Large intestine (tissue), 3 donors: ENCODE measurements around the gene EVA1C. TPM values are rescaled to one million over a fixed set of nuclear protein-coding genes. Genes with fewer than 3 reads are reported as not detected.
"Not testable (repeated sequence)": the region's sequence is repeated elsewhere in the genome, so short reads cannot be mapped to it uniquely, and the experiment has no call there.

ENCODE experiments used
- DNase-seq, 2 donors: peaks; one replicate each; pipeline versions ENCODE4 v3.0.0 to v3.0.0-alpha.2; 2013
- H3K27ac ChIP-seq: one replicate; pipeline ENCODE4 v1.5.1; 2013; ENCODE audit warnings: low read length
- H3K27me3 ChIP-seq: 2 replicates; pipeline ENCODE4 v1.6.1; 2013; ENCODE audit warnings: low read length; ENCODE audit not compliant: control insufficient read depth, insufficient read depth
- H3K36me3 ChIP-seq: 2 replicates; pipeline ENCODE4 v1.6.1; 2013; ENCODE audit warnings: low read length; ENCODE audit not compliant: control insufficient read depth, insufficient read depth
- H3K4me1 ChIP-seq: one replicate; pipeline ENCODE4 v1.6.1; 2013; ENCODE audit warnings: low read length; ENCODE audit not compliant: control insufficient read depth, insufficient read depth
- H3K4me3 ChIP-seq: one replicate; pipeline ENCODE4 v1.5.1; 2013; ENCODE audit warnings: low read length
- H3K9me3 ChIP-seq: one replicate; pipeline ENCODE4 v1.6.1; 2013; ENCODE audit warnings: mild to moderate bottlenecking, low read depth, low read length, moderate library complexity; ENCODE audit not compliant: control insufficient read depth
- WGBS: methylation state at CpG from one replicate; pipeline ENCODE4 v1.1.5; 2013; ENCODE audit warnings: low lambda C conversion rate; ENCODE audit not compliant: insufficient coverage; 5-methylcytosine and 5-hydroxymethylcytosine counted together
- polyA plus RNA-seq: library from polyadenylated mRNA; unstranded; fragments of 120-200 nt; gene quantifications from one replicate; pipeline ENCODE4 v1.2.1, GENCODE V29; 2013

The EVA1C gene
- polyA plus RNA-seq, 1 donor, result 2.0 TPM

- no peak for DNase-seq
- H3K4me3 ChIP-seq, result no peak overlapping the region
- no peaks in the 10 kb centered on the region for H3K36me3 ChIP-seq
- H3K9me3 ChIP-seq, result no peaks in the 10 kb centered on the region
- 100% methylated on average over 2 of the region's 6 CpGs for WGBS
- H3K27ac ChIP-seq, result no peak overlapping the region
- H3K27me3 ChIP-seq, result no peaks in the 10 kb centered on the region
- peaks cover 9% of the 10 kb centered on the region for H3K4me1 ChIP-seq
These were observed 49.0 kb downstream of the EVA1C start for GRCh38 chr21:32461503-32461902.

- not testable (repeated sequence) for H3K4me3 ChIP-seq, H3K9me3 ChIP-seq, H3K27ac ChIP-seq, H3K27me3 ChIP-seq, DNase-seq, H3K36me3 ChIP-seq, H3K4me1 ChIP-seq
- WGBS, result no CpG with 5 or more reads among the region's 3 CpGs
These were observed 50.1 kb downstream of the EVA1C start for GRCh38 chr21:32462564-32462963.

DNA sequence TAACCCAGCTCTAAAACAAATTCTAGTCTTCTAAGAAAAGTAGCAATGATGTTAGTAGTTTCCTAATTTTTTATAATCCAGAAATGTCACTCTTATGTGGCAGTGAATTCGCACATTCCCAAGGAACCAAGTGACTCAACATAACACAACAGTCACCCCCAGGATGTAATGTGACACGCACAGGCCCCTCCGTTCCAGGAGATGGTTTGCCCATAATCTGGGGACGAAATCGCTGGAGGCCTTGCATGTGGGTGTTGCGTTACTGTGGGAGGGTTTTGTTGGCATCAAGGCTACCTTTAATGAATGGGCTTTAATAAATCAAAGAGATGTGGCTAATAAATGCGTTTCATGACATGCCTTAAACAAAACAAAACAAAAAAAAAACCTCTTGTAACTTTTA is 50.9 kb downstream of the EVA1C start:
- Histone ChIP-seq H3K27me3 (no peaks in the 10 kb centered on the region), H3K4me1 (no peaks in the 10 kb centered on the region), H3K27ac (no peak overlapping the region), H3K4me3 (no peak overlapping the region), H3K36me3 (no peaks in the 10 kb centered on the region), H3K9me3 (no peaks in the 10 kb centered on the region)
- WGBS, result 100% methylated on average over 1 of the region's 7 CpGs
- DNase-seq, result no peak

- no peak overlapping the region for H3K4me3 ChIP-seq
- no peaks in the 10 kb centered on the region for H3K4me1 ChIP-seq
- WGBS, result no CpG with 5 or more reads among the region's 8 CpGs
- H3K9me3 ChIP-seq, result no peaks in the 10 kb centered on the region
- H3K36me3 ChIP-seq, result no peaks in the 10 kb centered on the region
- H3K27me3 ChIP-seq, result no peaks in the 10 kb centered on the region
- no peak for DNase-seq
- no peak overlapping the region for H3K27ac ChIP-seq
These were observed 51.4 kb downstream of the EVA1C start for GRCh38 chr21:32463889-32464300.

DNA sequence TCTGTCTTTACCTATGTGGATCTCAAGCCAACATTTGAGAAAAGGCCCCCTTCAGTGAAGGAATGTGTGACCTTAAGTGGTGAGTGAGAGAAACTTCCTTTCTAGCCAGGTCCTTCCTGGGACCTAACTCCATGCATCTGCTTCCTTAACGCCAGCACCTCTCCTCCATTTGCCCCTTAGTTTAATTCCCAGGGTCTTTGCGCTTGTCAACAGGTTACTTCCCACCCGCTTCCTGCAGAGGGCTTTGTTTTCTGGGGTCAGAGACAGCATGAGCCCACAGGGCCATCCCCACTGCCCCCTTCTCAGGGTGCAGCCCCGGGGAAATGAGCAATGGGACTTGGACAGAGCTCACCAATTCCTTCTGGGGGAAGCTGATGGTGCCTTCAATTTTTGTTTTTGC is 54.8 kb downstream of the EVA1C start:
- Histone ChIP-seq H3K4me1 (no peaks in the 10 kb centered on the region), H3K36me3 (no peaks in the 10 kb centered on the region)
- WGBS, result no CpG with 5 or more reads among the region's 4 CpGs

GRCh38 chr21:32468681-32469111 is 56.2 kb downstream of the EVA1C start:
- H3K9me3 ChIP-seq, result no peaks in the 10 kb centered on the region
- no peaks in the 10 kb centered on the region for H3K4me1 ChIP-seq
- no peak for DNase-seq
- no peaks in the 10 kb centered on the region for H3K27me3 ChIP-seq
- no peaks in the 10 kb centered on the region for H3K36me3 ChIP-seq
- H3K27ac ChIP-seq, result no peak overlapping the region
- H3K4me3 ChIP-seq, result no peak overlapping the region
- WGBS, result no CpG with 5 or more reads among the region's 6 CpGs

More for the DNA sequence above, 54.8 kb downstream of the EVA1C start:
- H3K27ac ChIP-seq, result no peak overlapping the region
- no peak overlapping the region for H3K4me3 ChIP-seq
- H3K27me3 ChIP-seq, result no peaks in the 10 kb centered on the region
- no peaks in the 10 kb centered on the region for H3K9me3 ChIP-seq
- no peak for DNase-seq

DNA sequence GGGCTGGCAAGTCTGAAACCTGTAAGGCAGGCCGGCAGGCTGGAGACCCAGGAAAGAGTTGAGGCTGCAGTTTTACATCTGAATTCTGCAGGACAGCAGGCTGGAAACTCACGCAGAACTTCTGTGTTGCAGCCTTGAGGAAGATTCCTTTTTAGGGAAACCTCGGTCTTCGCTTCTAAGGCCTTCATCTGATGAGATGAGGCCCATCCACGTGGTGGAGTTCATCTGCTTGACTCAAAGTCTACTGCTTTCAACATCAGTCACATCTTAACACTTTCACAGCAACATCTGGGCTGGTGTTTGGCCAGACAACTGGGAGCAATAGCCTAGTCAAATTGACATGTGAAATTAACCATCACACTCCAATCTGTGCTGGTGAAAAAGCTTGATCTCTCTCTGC is 57.1 kb downstream of the EVA1C start:
- no peaks in the 10 kb centered on the region for H3K4me1 ChIP-seq
- no peaks in the 10 kb centered on the region for H3K9me3 ChIP-seq
- H3K27ac ChIP-seq, result no peak overlapping the region
- H3K4me3 ChIP-seq, result no peak overlapping the region
- WGBS, result no CpG with 5 or more reads among the region's 5 CpGs
- H3K36me3 ChIP-seq, result no peaks in the 10 kb centered on the region
- H3K27me3 ChIP-seq, result no peaks in the 10 kb centered on the region
- no peak for DNase-seq

DNA sequence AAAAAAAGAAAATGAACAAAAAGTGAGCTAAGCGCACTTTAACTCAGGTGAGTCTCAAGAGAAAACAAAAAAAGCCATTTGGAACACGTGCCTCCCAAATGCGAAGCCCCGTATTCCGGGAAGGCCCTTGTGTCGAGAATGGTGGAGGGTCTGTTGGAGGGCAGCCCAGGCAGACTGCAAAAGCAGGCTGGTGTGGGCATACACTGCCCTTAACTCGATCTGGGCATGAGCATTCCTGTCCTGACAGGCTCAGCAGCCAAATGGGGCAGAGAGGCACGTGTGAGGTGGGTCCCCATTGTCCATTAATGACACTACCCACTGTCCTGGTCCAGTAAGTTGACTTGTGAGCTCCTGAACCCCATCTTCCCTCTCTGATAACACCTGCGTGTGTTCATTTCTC is 57.7 kb downstream of the EVA1C start:
- WGBS, result 100% methylated on average over 3 of the region's 9 CpGs
- no peak overlapping the region for H3K4me3 ChIP-seq
- no peak overlapping the region for H3K27ac ChIP-seq
- no peaks in the 10 kb centered on the region for H3K4me1 ChIP-seq
- no peaks in the 10 kb centered on the region for H3K36me3 ChIP-seq
- no peak for DNase-seq
- no peaks in the 10 kb centered on the region for H3K27me3 ChIP-seq
- no peaks in the 10 kb centered on the region for H3K9me3 ChIP-seq

GRCh38 chr21:32472890-32473765 is 60.6 kb downstream of the EVA1C start:
- Histone ChIP-seq H3K9me3 (no peaks in the 10 kb centered on the region), H3K27ac (no peak overlapping the region), H3K36me3 (no peaks in the 10 kb centered on the region), H3K27me3 (no peaks in the 10 kb centered on the region), H3K4me3 (no peak overlapping the region), H3K4me1 (no peaks in the 10 kb centered on the region)
- WGBS, result 90% methylated on average over 2 of the region's 17 CpGs
- DNase-seq, result no peak

DNA sequence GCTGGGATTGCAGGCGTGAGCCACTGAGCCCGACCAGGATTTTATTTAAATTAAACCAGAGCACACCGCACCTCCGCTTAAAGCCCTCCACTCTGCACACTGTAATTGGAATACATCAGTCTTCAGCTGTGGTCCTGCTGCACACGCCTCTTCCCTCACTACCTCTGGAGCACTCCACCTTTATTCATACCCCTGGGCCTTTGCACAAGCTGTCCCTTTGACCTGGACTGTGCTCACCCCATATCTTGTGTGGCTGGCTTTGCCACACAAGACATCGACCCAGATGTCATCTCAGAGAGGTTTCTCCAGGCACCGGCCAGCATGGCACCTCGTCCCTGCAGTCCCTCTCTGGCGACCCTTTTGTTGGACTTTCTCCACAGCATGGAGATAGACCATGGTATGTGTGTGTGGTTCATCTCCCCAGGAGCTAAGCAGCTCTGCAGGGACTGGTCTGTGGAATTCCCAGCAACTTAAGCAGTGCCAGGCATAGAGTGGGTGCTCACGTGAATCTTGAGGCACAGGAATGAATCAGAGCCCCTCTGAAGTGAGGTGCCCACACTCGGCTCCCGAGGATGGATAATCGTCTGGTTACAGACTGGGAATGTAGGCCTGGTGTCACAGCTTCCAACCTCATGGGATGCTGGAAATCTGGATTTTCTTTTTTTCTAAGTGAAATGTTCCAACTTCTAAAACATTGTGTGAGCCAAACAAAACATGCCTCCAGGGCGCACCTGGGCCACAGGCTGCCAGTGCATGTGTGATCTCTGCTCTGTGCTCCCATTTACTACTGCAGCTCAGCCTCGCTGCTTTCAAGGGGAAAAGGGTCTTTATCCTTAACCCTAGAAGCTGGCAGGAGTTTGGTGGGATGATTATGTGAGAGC is 61.9 kb downstream of the EVA1C start:
- WGBS, result no CpG with 5 or more reads among the region's 15 CpGs

More for the DNA sequence above, 61.9 kb downstream of the EVA1C start:
- DNase-seq, result no peak
- H3K27me3 ChIP-seq, result no peaks in the 10 kb centered on the region
- no peaks in the 10 kb centered on the region for H3K9me3 ChIP-seq
- no peaks in the 10 kb centered on the region for H3K36me3 ChIP-seq
- H3K27ac ChIP-seq, result no peak overlapping the region
- no peak overlapping the region for H3K4me3 ChIP-seq
- no peaks in the 10 kb centered on the region for H3K4me1 ChIP-seq
